H9 (cell line): Measurements from ENCODE around the gene SSTR3. TPM values are rescaled to one million over a fixed set of nuclear protein-coding genes. Genes with fewer than 3 reads are reported as not detected.

Source experiments
- DNase-seq: peaks from one replicate; pipeline ENCODE4 v3.0.0-alpha.2; 2017
- H2AFZ ChIP-seq: one replicate; pipeline ENCODE4 v1.6.1; 2013; ENCODE audit warnings: mild to moderate bottlenecking, low read length, control low read depth, moderate library complexity
- H2AK5ac ChIP-seq: 2 replicates; pipeline ENCODE4 v1.6.1; 2013; ENCODE audit warnings: low read length, control low read depth, mixed read lengths; ENCODE audit not compliant: insufficient read length
- H2BK120ac ChIP-seq: one replicate; pipeline ENCODE4 v1.6.1; 2013; ENCODE audit warnings: low read depth, mild to moderate bottlenecking, low read length, control low read depth, inconsistent platforms; ENCODE audit not compliant: poor library complexity, severe bottlenecking
- H2BK12ac ChIP-seq: 2 replicates; pipeline ENCODE4 v1.6.1; 2013; ENCODE audit warnings: low read length, control low read depth, mixed read lengths, low read depth; ENCODE audit not compliant: insufficient read length
- H2BK15ac ChIP-seq: 2 replicates; pipeline ENCODE4 v1.6.1; 2013; ENCODE audit warnings: low read depth, low read length, control low read depth
- H2BK20ac ChIP-seq: one replicate; pipeline ENCODE4 v1.6.1; 2013; ENCODE audit warnings: low read depth, mild to moderate bottlenecking, low read length, control low read depth, inconsistent platforms; ENCODE audit not compliant: poor library complexity, severe bottlenecking
- H2BK5ac ChIP-seq: 2 replicates; pipeline ENCODE4 v1.6.1; 2013; ENCODE audit warnings: low read length, control low read depth, mixed read lengths; ENCODE audit not compliant: insufficient read length
- H3K14ac ChIP-seq: 2 replicates; pipeline ENCODE4 v1.6.1; 2013; ENCODE audit warnings: low read length, control low read depth; ENCODE audit not compliant: insufficient read depth
- H3K18ac ChIP-seq: 2 replicates; pipeline ENCODE4 v1.6.1; 2013; ENCODE audit warnings: low read depth, mild to moderate bottlenecking, mixed read lengths, low read length, control low read depth; ENCODE audit not compliant: insufficient read length
- H3K23ac ChIP-seq: 2 replicates; pipeline ENCODE4 v1.6.1; 2013; ENCODE audit warnings: low read length, control low read depth, mixed read lengths, low read depth; ENCODE audit not compliant: insufficient read length
- H3K23me2 ChIP-seq: 2 replicates; pipeline ENCODE4 v1.6.1; 2013; ENCODE audit warnings: low read depth, mild to moderate bottlenecking, mixed read lengths, low read length, control low read depth; ENCODE audit not compliant: insufficient read length, poor library complexity, severe bottlenecking
- H3K27ac ChIP-seq: 2 replicates; pipeline ENCODE4 v1.5.1; 2013; ENCODE audit warnings: low read length, control low read depth, mixed read lengths, low read depth; ENCODE audit not compliant: insufficient read length
- H3K27me3 ChIP-seq: 2 replicates; pipeline ENCODE4 v1.6.1; 2013; ENCODE audit warnings: low read length, control low read depth, inconsistent platforms; ENCODE audit not compliant: insufficient read depth
- H3K4ac ChIP-seq: 2 replicates; pipeline ENCODE4 v1.6.1; 2013; ENCODE audit warnings: low read depth, mild to moderate bottlenecking, control low read depth, inconsistent platforms, low read length, moderate library complexity
- H3K4me1 ChIP-seq: 2 replicates; pipeline ENCODE4 v1.6.1; 2013; ENCODE audit warnings: low read length, control low read depth, inconsistent platforms; ENCODE audit not compliant: insufficient read depth
- H3K4me2 ChIP-seq: 2 replicates; pipeline ENCODE4 v1.6.1; 2013; ENCODE audit warnings: low read length, control low read depth, mixed read lengths; ENCODE audit not compliant: insufficient read length, insufficient read depth
- H3K56ac ChIP-seq: 2 replicates; pipeline ENCODE4 v1.6.1; 2013; ENCODE audit warnings: low read depth, mild to moderate bottlenecking, mixed read lengths, low read length, control low read depth; ENCODE audit not compliant: insufficient read length
- H3K79me1 ChIP-seq: 2 replicates; pipeline ENCODE4 v1.6.1; 2013; ENCODE audit warnings: low read depth, mild to moderate bottlenecking, moderate library complexity, low read length, control low read depth, inconsistent platforms; ENCODE audit not compliant: insufficient read depth, poor library complexity, severe bottlenecking
- H3K79me2 ChIP-seq: 2 replicates; pipeline ENCODE4 v1.6.1; 2013; ENCODE audit warnings: low read length, control low read depth, inconsistent platforms; ENCODE audit not compliant: insufficient read depth
- H3K9ac ChIP-seq: 2 replicates; pipeline ENCODE4 v1.6.1; 2013; ENCODE audit warnings: low read length, control low read depth, mixed read lengths; ENCODE audit not compliant: insufficient read length; ENCODE audit errors: extremely low read depth
- H3K9me3 ChIP-seq: one replicate; pipeline ENCODE4 v1.6.1; 2013; ENCODE audit warnings: low read depth, low read length, inconsistent platforms; ENCODE audit not compliant: control insufficient read depth
- H3T11ph ChIP-seq: one replicate; pipeline ENCODE4 v1.6.1; 2013; ENCODE audit warnings: mild to moderate bottlenecking, low read length, control low read depth, inconsistent platforms
- H4K20me1 ChIP-seq: one replicate; pipeline ENCODE4 v1.6.1; 2013; ENCODE audit not compliant: control insufficient read depth, insufficient read length, insufficient read depth
- H4K5ac ChIP-seq: 2 replicates; pipeline ENCODE4 v1.6.1; 2013; ENCODE audit warnings: low read depth, mild to moderate bottlenecking, mixed read lengths, low read length, control low read depth; ENCODE audit not compliant: insufficient read length
- H4K8ac ChIP-seq: replicated peaks from 2 replicates; pipeline ENCODE4 v1.6.1; 2013; ENCODE audit warnings: low read length, control low read depth, mixed read lengths, low read depth; ENCODE audit not compliant: insufficient read length
- H4K91ac ChIP-seq: 2 replicates; pipeline ENCODE4 v1.6.1; 2013; ENCODE audit warnings: low read depth, mild to moderate bottlenecking, moderate library complexity, mixed read lengths, low read length, control low read depth; ENCODE audit not compliant: insufficient read length
- H3K27ac Mint-ChIP-seq, 3 experiments: 2 replicates in 2 of 3; 3 replicates in 1 of 3; pipeline ENCODE4 v1.8.0; 2020 to 2021; ENCODE audit warnings: mixed read lengths in 3 of 3, mild to moderate bottlenecking in 1 of 3, moderate library complexity in 1 of 3
- H3K27me3 Mint-ChIP-seq: 2 replicates; pipeline ENCODE4 v1.8.0; 2021; ENCODE audit warnings: low read depth, mild to moderate bottlenecking, moderate library complexity, mixed read lengths
- H3K36me3 Mint-ChIP-seq, 3 experiments: 2 replicates in 2 of 3; 3 replicates in 1 of 3; pipeline ENCODE4 v1.8.0; 2020 to 2021; ENCODE audit warnings: low read depth in 3 of 3, mixed read lengths in 3 of 3; ENCODE audit not compliant: insufficient read depth in 1 of 3
- H3K4me1 Mint-ChIP-seq, 2 experiments: 2 replicates each; pipeline ENCODE4 v1.8.0; 2020; ENCODE audit warnings: mixed read lengths in 2 of 2
- H3K4me3 Mint-ChIP-seq, 2 experiments: 2 replicates in 1 of 2; 3 replicates in 1 of 2; pipeline ENCODE4 v1.8.0; 2020 to 2021; ENCODE audit warnings: mild to moderate bottlenecking in 2 of 2, mixed read lengths in 2 of 2, moderate library complexity in 1 of 2
- H3K9me3 Mint-ChIP-seq, 2 experiments: 2 replicates in 1 of 2; 3 replicates in 1 of 2; pipeline ENCODE4 v1.8.0; 2020; ENCODE audit warnings: mild to moderate bottlenecking in 2 of 2, mixed read lengths in 2 of 2, moderate library complexity in 1 of 2
- whole genome bisulfite sequencing: extraction: QIAGEN DNeasy Blood & Tissue Kit; methylation state at CpG from one replicate; pipeline ENCODE4 v1.1.7; 2013; ENCODE audit warnings: missing lambda C conversion rate, low lambda C conversion rate, mixed read lengths; ENCODE audit not compliant: insufficient read length; ENCODE audit errors: extremely low coverage; 5-methylcytosine and 5-hydroxymethylcytosine counted together
- total RNA-seq: library from RNA; stranded (reverse); gene quantifications from 2 replicates; pipeline ENCODE4 v1.2.1, GENCODE V29; 2021
- TF ChIP-seq, protein P1 (sequence below): fragments of 200-600 bp; sonication (generic); conservative IDR thresholded peaks from 3 replicates; pipeline ENCODE4 v1.8.0; 2021; ENCODE audit warnings: antibody characterized with exemption, mild to moderate bottlenecking

Gene SSTR3
- total RNA-seq, 1 experiment from 2014 or later = 0.68 TPM

GRCh38 chr22:37205046-37205445 is 7.2 kb downstream of the SSTR3 start:
- H3K79me2 ChIP-seq = no peaks in the 10 kb centered on the region
- H3K79me1 ChIP-seq = no peaks in the 10 kb centered on the region
- no peaks in the 10 kb centered on the region for H3K4me1 ChIP-seq
- no peak overlapping the region for H2BK5ac ChIP-seq
- H3K9ac ChIP-seq = no peak overlapping the region
- no peak for DNase-seq
- H3K4me1 Mint-ChIP-seq = peaks cover 6 to 23% of the 10 kb centered on the region in 2 experiments
- TF ChIP-seq, protein P1, sequence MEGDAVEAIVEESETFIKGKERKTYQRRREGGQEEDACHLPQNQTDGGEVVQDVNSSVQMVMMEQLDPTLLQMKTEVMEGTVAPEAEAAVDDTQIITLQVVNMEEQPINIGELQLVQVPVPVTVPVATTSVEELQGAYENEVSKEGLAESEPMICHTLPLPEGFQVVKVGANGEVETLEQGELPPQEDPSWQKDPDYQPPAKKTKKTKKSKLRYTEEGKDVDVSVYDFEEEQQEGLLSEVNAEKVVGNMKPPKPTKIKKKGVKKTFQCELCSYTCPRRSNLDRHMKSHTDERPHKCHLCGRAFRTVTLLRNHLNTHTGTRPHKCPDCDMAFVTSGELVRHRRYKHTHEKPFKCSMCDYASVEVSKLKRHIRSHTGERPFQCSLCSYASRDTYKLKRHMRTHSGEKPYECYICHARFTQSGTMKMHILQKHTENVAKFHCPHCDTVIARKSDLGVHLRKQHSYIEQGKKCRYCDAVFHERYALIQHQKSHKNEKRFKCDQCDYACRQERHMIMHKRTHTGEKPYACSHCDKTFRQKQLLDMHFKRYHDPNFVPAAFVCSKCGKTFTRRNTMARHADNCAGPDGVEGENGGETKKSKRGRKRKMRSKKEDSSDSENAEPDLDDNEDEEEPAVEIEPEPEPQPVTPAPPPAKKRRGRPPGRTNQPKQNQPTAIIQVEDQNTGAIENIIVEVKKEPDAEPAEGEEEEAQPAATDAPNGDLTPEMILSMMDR = no peak
- no peak overlapping the region for H3K27ac ChIP-seq
- no peak overlapping the region for H3K14ac ChIP-seq
- no peak overlapping the region for H2BK120ac ChIP-seq
- H3K27ac Mint-ChIP-seq = no peak overlapping the region
- H2BK12ac ChIP-seq = no peak overlapping the region
- H4K20me1 ChIP-seq = no peaks in the 10 kb centered on the region
- WGBS = no CpG with 5 or more reads among the region's 5 CpGs
- no peak overlapping the region for H4K91ac ChIP-seq
- no peak overlapping the region for H3K4ac ChIP-seq
- H2BK15ac ChIP-seq = no peak overlapping the region
- H3K23ac ChIP-seq = no peak overlapping the region
- no peak overlapping the region for H3T11ph ChIP-seq
- no peak overlapping the region for H3K4me3 Mint-ChIP-seq
- H3K4me2 ChIP-seq = no peak overlapping the region
- H4K5ac ChIP-seq = no peak overlapping the region
- no peak overlapping the region for H4K8ac ChIP-seq
- no peak overlapping the region for H3K56ac ChIP-seq
- H2AK5ac ChIP-seq = no peak overlapping the region
- H2AFZ ChIP-seq = no peak overlapping the region
- no peak overlapping the region for H2BK20ac ChIP-seq
- no peaks in the 10 kb centered on the region for H3K23me2 ChIP-seq
- no peak overlapping the region for H3K18ac ChIP-seq
- no peaks in the 10 kb centered on the region for H3K9me3 ChIP-seq
- no peaks in the 10 kb centered on the region for H3K9me3 Mint-ChIP-seq
- peaks cover 11% of the 10 kb centered on the region for H3K27me3 Mint-ChIP-seq
- no peaks in the 10 kb centered on the region for H3K27me3 ChIP-seq
- H3K36me3 Mint-ChIP-seq = no peaks in the 10 kb centered on the region
